Spleen (tissue), 7 donors: Measurements from ENCODE around the gene TMEM204.

Experiments
- CTCF ChIP-seq, 11 experiments: fragments of 200-600 bp in 7 of 11; fragments of 450-650 bp in 4 of 11; sonication (generic) in 4 of 11; IDR thresholded peaks in 8 of 11; conservative IDR thresholded peaks in 3 of 11; 1 replicate in 7 of 11; 2 replicates in 4 of 11; pipeline versions ENCODE4 v1.4.0 to v1.8.0; 2016 to 2021; ENCODE audit warnings: antibody characterized with exemption in 11 of 11, inconsistent platforms in 4 of 11, mild to moderate bottlenecking in 1 of 11
- POLR2A ChIP-seq, 3 donors: fragments of 450-650 bp; IDR thresholded peaks; one replicate each; pipeline ENCODE4 v1.5.1; 2017; ENCODE audit warnings: antibody characterized with exemption in 3 of 3, mild to moderate bottlenecking in 1 of 3
- donor health status: DM: no; HTN: no; CAD: no; lungs with moderate emphysema.
- donor health status: DM: no; HTN: no; CAD: no.
- donor health status: DM: no; HTN: no; CAD: no.

- TF ChIP-seq CTCF (IDR thresholded peaks at IDR 0.05 in 8 of 11, conservative IDR thresholded peaks at IDR 0.05 in 3 of 11), result no peak
- TF ChIP-seq POLR2A (IDR thresholded peaks at IDR 0.05), result no peak
These were observed 27.6 kb upstream of the TMEM204 start for GRCh38 chr16:1505912-1506311.
